NK-92 treated with Interleukin-12 subunit alpha and Interleukin-12 subunit beta, amount 100 ng/mL, for 24 hours (cell line): Measurements from ENCODE around the gene SUGP2.
"Not testable (repeated sequence)": the region's sequence is repeated elsewhere in the genome, so short reads cannot be mapped to it uniquely, and the experiment has no call there.

Experiments used
- DNase-seq: peaks from one replicate; lab custom pipeline; 2025; lab: John Stamatoyannopoulos, UW

The SUGP2 gene

GRCh38 chr19:18990128-18990708 lies 43.1 kb downstream of the SUGP2 start:
- DNase-seq = no peak

GRCh38 chr19:18989316-18989715 lies 44.0 kb downstream of the SUGP2 start:
- no peak for DNase-seq

- no peak for DNase-seq
These were observed 45.9 kb downstream of the SUGP2 start for GRCh38 chr19:18987456-18987855.

GRCh38 chr19:18985257-18985656 lies 48.1 kb downstream of the SUGP2 start:
- no peak for DNase-seq

GRCh38 chr19:18984251-18984650 lies 49.1 kb downstream of the SUGP2 start:
- no peak for DNase-seq

- DNase-seq = no peak
These were observed 50.6 kb downstream of the SUGP2 start for GRCh38 chr19:18982669-18983068.

- DNase-seq = no peak
These were observed 52.8 kb downstream of the SUGP2 start for GRCh38 chr19:18980432-18981020.

GRCh38 chr19:18978616-18979015 lies 54.7 kb downstream of the SUGP2 start:
- DNase-seq = no peak

GRCh38 chr19:18975869-18976268 lies 57.4 kb downstream of the SUGP2 start:
- no peak for DNase-seq

GRCh38 chr19:18975011-18975410 lies 58.3 kb downstream of the SUGP2 start:
- DNase-seq = no peak

GRCh38 chr19:18972851-18973250 lies 60.5 kb downstream of the SUGP2 start:
- DNase-seq = no peak

- no peak for DNase-seq
These were observed 61.0 kb downstream of the SUGP2 start for GRCh38 chr19:18972301-18972811.

GRCh38 chr19:18969931-18970659 lies 63.2 kb downstream of the SUGP2 start:
- no peak for DNase-seq

- DNase-seq = no peak
These were observed 65.8 kb downstream of the SUGP2 start for GRCh38 chr19:18967358-18968146.

GRCh38 chr19:18966307-18966706 lies 67.0 kb downstream of the SUGP2 start:
- no peak for DNase-seq

- no peak for DNase-seq
These were observed 69.2 kb downstream of the SUGP2 start for GRCh38 chr19:18964121-18964520.

- DNase-seq = no peak
These were observed 71.3 kb downstream of the SUGP2 start for GRCh38 chr19:18961767-18962620.

GRCh38 chr19:18960370-18960769 lies 72.9 kb downstream of the SUGP2 start:
- no peak for DNase-seq

- DNase-seq = no peak
These were observed 78.3 kb downstream of the SUGP2 start for GRCh38 chr19:18955042-18955441.

- no peak for DNase-seq
These were observed 79.2 kb downstream of the SUGP2 start for GRCh38 chr19:18954094-18954493.

- DNase-seq = not testable (repeated sequence)
These were observed 80.8 kb downstream of the SUGP2 start for GRCh38 chr19:18952364-18953003.
